HCT116 (cell line): Measurements from ENCODE around the gene C11orf42. TPM values are rescaled to one million over a fixed set of nuclear protein-coding genes. Genes with fewer than 3 reads are reported as not detected.

Experiments
- ATAC-seq: fragments of 200-7000 bp; cut with Tn5 transposase; 2 replicates; pipeline ENCODE4 v1.9.1; 2020; ENCODE audit warnings: mild to moderate bottlenecking, moderate library complexity
- BruUV-seq: library from RNA; stranded (reverse); fragments of 400-500 nt; replicated peaks from 2 replicates; lab custom pipeline; 2021; lab: Mats Ljungman, UMichigan
- CTCF ChIA-PET: fragments of 300-600 bp; sonication (Branson Sonifier 250); formaldehyde crosslinking; loops from one replicate; lab custom pipeline; 2021; ENCODE audit warnings: antibody characterized with exemption; lab: Charles Lee
- POLR2A ChIA-PET: fragments of 300-600, 350-600 bp; sonication (Branson Sonifier 250); formaldehyde crosslinking; loops from one replicate; lab custom pipeline; 2021; ENCODE audit warnings: antibody characterized with exemption; lab: Charles Lee
- RAD21 ChIA-PET, 2 experiments: fragments of 300-600 bp; sonication (Branson Sonifier 250); formaldehyde crosslinking; loops; one replicate each; lab custom pipeline; 2023; ENCODE audit warnings: low total read pairs in 2 of 2; ENCODE audit not compliant: uncharacterized antibody in 2 of 2, unreplicated experiment in 2 of 2, low non-redundant PET in 1 of 2; lab: Charles Lee
- DNase-seq: peaks from one replicate; pipeline ENCODE4 v3.0.0-alpha.2; 2010; ENCODE audit warnings: low read depth, low spot score
- H2AFZ ChIP-seq: fragments of 200-600 bp; shearing (Covaris generic), sonication (generic); 2 replicates; pipeline ENCODE4 v1.6.1; 2017; ENCODE audit warnings: low read depth, mixed run types, mixed read lengths, antibody characterized with exemption, low read length; ENCODE audit not compliant: poor library complexity, severe bottlenecking
- H3K27ac ChIP-seq: 2 replicates; pipeline ENCODE4 v1.5.1; 2012; ENCODE audit warnings: low read depth, low read length
- H3K27me3 ChIP-seq: fragments of 200-600 bp; sonication (generic); 2 replicates; pipeline ENCODE4 v1.6.1; 2016; ENCODE audit warnings: mixed run types, low read length, mixed read lengths; ENCODE audit not compliant: insufficient read depth
- H3K36me3 ChIP-seq, 2 experiments: fragments of 200-500 bp in 1 of 2; fragments of 200-600 bp in 1 of 2; sonication (Bioruptor generic) in 1 of 2; sonication (generic) in 1 of 2; 2 replicates each; pipeline versions ENCODE4 v1.5.1 to v1.6.1; 2014 to 2016; ENCODE audit warnings: low read length in 2 of 2, inconsistent platforms in 1 of 2, mixed read lengths in 1 of 2, mixed run types in 1 of 2; ENCODE audit not compliant: insufficient read depth in 2 of 2, control insufficient read depth in 1 of 2
- H3K4me1 ChIP-seq, 2 experiments: fragments of 200-600 bp in 1 of 2; sonication (generic) in 1 of 2; 2 replicates each; pipeline versions ENCODE4 v1.5.1 to v1.6.1; 2012 to 2017; ENCODE audit warnings: low read length in 2 of 2, inconsistent platforms in 1 of 2, mild to moderate bottlenecking in 1 of 2, mixed read lengths in 1 of 2, mixed run types in 1 of 2, moderate library complexity in 1 of 2; ENCODE audit not compliant: insufficient read depth in 2 of 2, control insufficient read depth in 1 of 2
- H3K4me2 ChIP-seq: fragments of 200-600 bp; sonication (generic); 2 replicates; pipeline ENCODE4 v1.6.1; 2017; ENCODE audit warnings: mixed run types, low read length, mixed read lengths
- H3K4me3 ChIP-seq, 2 experiments: fragments of 200-600 bp in 1 of 2; sonication (generic) in 1 of 2; replicated peaks in 1 of 2; 2 replicates each; pipeline ENCODE4 v1.5.1; 2011 to 2016; ENCODE audit warnings: low read length in 2 of 2, control low read depth in 1 of 2, low read depth in 1 of 2, mild to moderate bottlenecking in 1 of 2, mixed read lengths in 1 of 2, mixed run types in 1 of 2
- H3K79me2 ChIP-seq: fragments of 200-600 bp; sonication (generic); 2 replicates; pipeline ENCODE4 v1.6.1; 2017; ENCODE audit warnings: mild to moderate bottlenecking, mixed run types, low read length, moderate library complexity, mixed read lengths; ENCODE audit not compliant: insufficient read depth
- H3K9ac ChIP-seq: fragments of 200-600 bp; sonication (generic); 2 replicates; pipeline ENCODE4 v1.6.1; 2016; ENCODE audit warnings: low read length, mixed read lengths
- H3K9me2 ChIP-seq: fragments of 200-600 bp; sonication (generic), shearing (Covaris generic); 2 replicates; pipeline ENCODE4 v1.6.1; 2017; ENCODE audit warnings: mixed run types, mild to moderate bottlenecking, moderate library complexity; ENCODE audit not compliant: insufficient read depth
- H3K9me3 ChIP-seq, 2 experiments: fragments of 200-500 bp in 1 of 2; fragments of 200-600 bp in 1 of 2; sonication (Bioruptor generic) in 1 of 2; sonication (generic) in 1 of 2; 2 replicates each; pipeline ENCODE4 v1.6.1; 2014 to 2017; ENCODE audit warnings: low read length in 2 of 2, mixed read lengths in 2 of 2, inconsistent platforms in 1 of 2, low read depth in 1 of 2, mild to moderate bottlenecking in 1 of 2, mixed run types in 1 of 2, moderate library complexity in 1 of 2; ENCODE audit not compliant: control insufficient read depth in 1 of 2, insufficient read depth in 1 of 2
- H4K20me1 ChIP-seq: fragments of 200-600 bp; sonication (generic), shearing (Covaris generic); 2 replicates; pipeline ENCODE4 v1.6.1; 2017; ENCODE audit warnings: mixed run types, mild to moderate bottlenecking, moderate library complexity; ENCODE audit not compliant: insufficient read depth
- ATF3 ChIP-seq: IDR thresholded peaks from 2 replicates; pipeline ENCODE4 v1.6.1; 2012
- JUND ChIP-seq: IDR thresholded peaks from 2 replicates; pipeline ENCODE4 v1.6.1; 2012
- POLR2A ChIP-seq: IDR thresholded peaks from 2 replicates; pipeline ENCODE4 v1.7.0; 2011; ENCODE audit warnings: borderline replicate concordance; ENCODE audit not compliant: insufficient read depth, insufficient read length; ENCODE audit errors: extremely low read depth
- POLR2AphosphoS5 ChIP-seq: IDR thresholded peaks from 2 replicates; pipeline ENCODE4 v1.6.1; 2011; ENCODE audit warnings: mild to moderate bottlenecking, low read depth, low read length, moderate library complexity
- REST ChIP-seq: IDR thresholded peaks from 2 replicates; pipeline ENCODE4 v1.6.1; 2012; ENCODE audit warnings: low read depth
- SIN3A ChIP-seq: IDR thresholded peaks from 2 replicates; pipeline ENCODE4 v1.6.1; 2012; ENCODE audit warnings: low read depth
- SRF ChIP-seq: IDR thresholded peaks from 2 replicates; pipeline ENCODE4 v1.6.1; 2012; ENCODE audit warnings: low read depth
- TCF7L2 ChIP-seq: IDR thresholded peaks from 2 replicates; pipeline ENCODE4 v1.7.0; 2011; ENCODE audit warnings: borderline replicate concordance, inconsistent platforms; ENCODE audit not compliant: insufficient read depth, insufficient read length; ENCODE audit errors: extremely low read depth
- intact Hi-C: fragments of 100-400 bp; cut with micrococcal nuclease; formaldehyde crosslinking; loops from 2 replicates; pipeline ENCODE4 v1.10.0; 2022
- total RNA-seq: library from RNA; stranded (reverse); gene quantifications from one replicate; pipeline ENCODE4 v1.2.1, GENCODE V29; 2021; ENCODE audit not compliant: unreplicated experiment

C11orf42 gene
- total RNA-seq, 1 experiment from 2014 or later = not detected

- ChIA-PET RAD21 (no interaction called here), POLR2A (no interaction called here), CTCF (no interaction called here)
- intact Hi-C loops = no loop called here
- Histone ChIP-seq H3K9me2 (no peaks in the 10 kb centered on the region), H3K4me1 (peaks cover 0 to 3% of the 10 kb centered on the region in 2 experiments; a peak in 1 of 4 replicates), H3K4me3 (no peak overlapping the region), H3K4me2 (no peak overlapping the region), H3K27ac (no peak overlapping the region), H3K9me3 (no peaks in the 10 kb centered on the region), H3K79me2 (no peaks in the 10 kb centered on the region), H4K20me1 (no peaks in the 10 kb centered on the region), H2AFZ (no peak overlapping the region), H3K9ac (no peak overlapping the region), H3K36me3 (peaks cover 23 to 24% of the 10 kb centered on the region in 2 experiments; a peak in 3 of 4 replicates), H3K27me3 (no peaks in the 10 kb centered on the region)
- ATAC-seq = no peak
- DNase-seq = no peak
- BruUV-seq = no TSS peak
- TF ChIP-seq POLR2A = no peak
- TF ChIP-seq ATF3 = no peak
- no peak for TF ChIP-seq TCF7L2
Measured at GRCh38 chr11:6214530-6214929, 9.2 kb downstream of the C11orf42 start.

- intact Hi-C loops = no loop called here
- no peak for ATAC-seq
- Histone ChIP-seq H3K36me3 (peaks cover 24 to 25% of the 10 kb centered on the region in 2 experiments; a peak in 3 of 4 replicates), H3K79me2 (no peaks in the 10 kb centered on the region), H4K20me1 (no peaks in the 10 kb centered on the region), H3K9ac (no peak overlapping the region), H3K4me1 (peaks cover 0 to 7% of the 10 kb centered on the region in 2 experiments; a peak in 1 of 4 replicates), H3K27ac (no peak overlapping the region), H3K4me2 (no peak overlapping the region), H3K9me2 (no peaks in the 10 kb centered on the region), H2AFZ (no peak overlapping the region), H3K9me3 (no peaks in the 10 kb centered on the region), H3K27me3 (no peaks in the 10 kb centered on the region), H3K4me3 (no peak overlapping the region)
- no TSS peak for BruUV-seq
- CTCF ChIA-PET = interaction anchor here (1.4 kb wide), 1 partner anchor 147 kb away, joined by 4 read pairs; no protein-coding TSS in a partner anchor
- DNase-seq = no peak
- POLR2A ChIA-PET = no interaction called here
- TF ChIP-seq TCF7L2 = no peak
- TF ChIP-seq POLR2AphosphoS5 = no peak
- no peak for TF ChIP-seq REST
- no peak for TF ChIP-seq SRF
- TF ChIP-seq JUND = no peak
- TF ChIP-seq SIN3A = no peak
- RAD21 ChIA-PET = no interaction called here
Measured at GRCh38 chr11:6216501-6216900, 11.1 kb downstream of the C11orf42 start.
